Gastrocnemius medialis (tissue), 4 donors: ENCODE results near the gene TGFBR1. TPM values are rescaled to one million over a fixed set of nuclear protein-coding genes. Genes with fewer than 3 reads are reported as not detected.

ENCODE experiments used
- ATAC-seq, 2 donors: fragments of 150-250 bp; one replicate each; pipeline ENCODE4 v1.9.1; 2016
- DNase-seq, 2 donors: peaks; one replicate each; pipeline ENCODE4 v3.0.0-alpha.2; 2019
- H3K27ac ChIP-seq, 4 donors: fragments of 200-600 bp; sonication (generic); 1 replicate in 1 of 4; 2 replicates in 3 of 4; pipeline ENCODE4 v1.5.1; 2016 to 2018; ENCODE audit warnings: mild to moderate bottlenecking in 2 of 4, moderate library complexity in 1 of 4
- H3K27me3 ChIP-seq, 3 donors: fragments of 200-600 bp; sonication (generic) in 2 of 3; 1 replicate in 1 of 3; 2 replicates in 2 of 3; pipeline versions ENCODE4 v1.5.1 to v1.6.0; 2016 to 2019; ENCODE audit warnings: mild to moderate bottlenecking in 1 of 3, moderate library complexity in 1 of 3
- H3K36me3 ChIP-seq, 2 donors: fragments of 200-600 bp; sonication (generic) in 1 of 2; one replicate each; pipeline ENCODE4 v1.5.1; 2017 to 2018
- H3K4me1 ChIP-seq, 2 donors: fragments of 200-600 bp; sonication (generic) in 1 of 2; one replicate each; pipeline ENCODE4 v1.5.1; 2016 to 2017; ENCODE audit warnings: mild to moderate bottlenecking in 2 of 2
- H3K4me3 ChIP-seq, 4 donors: fragments of 200-600 bp; sonication (generic) in 3 of 4; 1 replicate in 1 of 4; 2 replicates in 3 of 4; pipeline ENCODE4 v1.5.1; 2016 to 2019; ENCODE audit warnings: mild to moderate bottlenecking in 2 of 4
- H3K9me3 ChIP-seq, 3 donors: fragments of 200-600 bp; sonication (generic) in 2 of 3; 1 replicate in 1 of 3; 2 replicates in 2 of 3; pipeline ENCODE4 v1.5.1; 2016 to 2019
- CTCF ChIP-seq, 5 experiments: fragments of 450-650 bp in 3 of 5; fragments of 200-600 bp in 2 of 5; sonication (generic) in 2 of 5; IDR thresholded peaks in 4 of 5; conservative IDR thresholded peaks in 1 of 5; 1 replicate in 4 of 5; 2 replicates in 1 of 5; pipeline ENCODE4 v1.5.1; 2016 to 2019; ENCODE audit warnings: antibody characterized with exemption in 5 of 5, mild to moderate bottlenecking in 3 of 5, moderate library complexity in 3 of 5
- POLR2A ChIP-seq, 2 donors: fragments of 450-650 bp; IDR thresholded peaks; one replicate each; pipeline ENCODE4 v1.6.1; 2017; ENCODE audit warnings: antibody characterized with exemption in 2 of 2, mild to moderate bottlenecking in 2 of 2, moderate library complexity in 2 of 2
- in situ Hi-C, 4 donors: fragments of 200-750 bp; cut with MboI; loops; one replicate each; pipeline versions ENCODE4 v1.15.0 to v1.8.0; 2017; ENCODE audit warnings: low sequenced_read_pairs in 4 of 4
- intact Hi-C: fragments of 100-400 bp; cut with DNase I; formaldehyde crosslinking; loops from one replicate; pipeline ENCODE4 v1.15.1; 2023; ENCODE audit warnings: low total_unique reads
- total RNA-seq, 4 donors: library from RNA; depleted of rRNA; stranded (reverse); fragments of >200 nt; gene quantifications; one replicate each; pipeline versions ENCODE4 v1.1.0 to v1.2.3, GENCODE V29; 2016

The TGFBR1 gene
- total RNA-seq, 4 donors from 2014 or later = 13.5 to 19.0 (median 14.3) TPM

GRCh38 chr9:99107421-99107820 lies 2.5 kb downstream of the TGFBR1 start:
- H3K36me3 ChIP-seq = no peaks in the 10 kb centered on the region
- H3K27ac ChIP-seq = peak overlapping the region; percentile 24 to 80 (median 24)
- intact Hi-C loops (loop anchor here (5.0 to 10.0 kb wide), 4 partner anchors 115 to 707 kb away; partner anchors contain the start of genes ALG2, ANKS6 and SEC61B), in situ Hi-C loops (no loop called here)
- peaks cover 44 to 66% of the 10 kb centered on the region in 2 donors for H3K4me1 ChIP-seq
- no peak overlapping the region for H3K4me3 ChIP-seq
- no peaks in the 10 kb centered on the region for H3K9me3 ChIP-seq
- DNase-seq (no peak), ATAC-seq (no peak)
- TF ChIP-seq POLR2A (IDR thresholded peaks at IDR 0.05) (no peak), CTCF (IDR thresholded peaks at IDR 0.05 in 4 of 5, conservative IDR thresholded peaks at IDR 0.05 in 1 of 5) (no peak)
- no peaks in the 10 kb centered on the region for H3K27me3 ChIP-seq

GRCh38 chr9:99108131-99108530 lies 3.2 kb downstream of the TGFBR1 start:
- Histone ChIP-seq H3K36me3 (no peaks in the 10 kb centered on the region), H3K4me3 (no peak overlapping the region), H3K27ac (peak overlapping the region in 1 of 4 donors; percentile 24), H3K4me1 (peaks cover 52 to 74% of the 10 kb centered on the region in 2 donors), H3K27me3 (no peaks in the 10 kb centered on the region), H3K9me3 (no peaks in the 10 kb centered on the region)
- in situ Hi-C loops = no loop called here
- DNase-seq (no peak), ATAC-seq (no peak)
- intact Hi-C loops = loop anchor here (5.0 to 10.0 kb wide), 4 partner anchors 114 to 707 kb away; partner anchors contain the start of genes ALG2, ANKS6 and SEC61B
- no peak for TF ChIP-seq POLR2A (IDR thresholded peaks at IDR 0.05)
- TF ChIP-seq CTCF (IDR thresholded peaks at IDR 0.05 in 4 of 5, conservative IDR thresholded peaks at IDR 0.05 in 1 of 5) = no peak

GRCh38 chr9:99109522-99109921 lies 4.6 kb downstream of the TGFBR1 start:
- Histone ChIP-seq H3K4me3 (no peak overlapping the region), H3K36me3 (no peaks in the 10 kb centered on the region), H3K4me1 (peaks cover 57 to 78% of the 10 kb centered on the region in 2 donors), H3K27ac (peak overlapping the region in 3 of 4 donors; percentile 20 to 45 (median 31)), H3K9me3 (no peaks in the 10 kb centered on the region), H3K27me3 (no peaks in the 10 kb centered on the region)
- in situ Hi-C loops (no loop called here), intact Hi-C loops (loop anchor here (5.0 to 10.0 kb wide), 4 partner anchors 113 to 705 kb away; partner anchors contain the start of genes ALG2, ANKS6 and SEC61B)
- DNase-seq (no peak), ATAC-seq (no peak)
- TF ChIP-seq POLR2A (IDR thresholded peaks at IDR 0.05) (no peak), CTCF (IDR thresholded peaks at IDR 0.05 in 4 of 5, conservative IDR thresholded peaks at IDR 0.05 in 1 of 5) (no peak)

- peak overlapping the region in 3 of 4 donors; percentile 0 to 65 (median 55) for H3K27ac ChIP-seq
- no peak for ATAC-seq
- no peaks in the 10 kb centered on the region for H3K9me3 ChIP-seq
- H3K36me3 ChIP-seq = no peaks in the 10 kb centered on the region
- TF ChIP-seq POLR2A (IDR thresholded peaks at IDR 0.05) = no peak
- in situ Hi-C loops (no loop called here), intact Hi-C loops (no loop called here)
- no peak overlapping the region for H3K4me3 ChIP-seq
- no peaks in the 10 kb centered on the region for H3K27me3 ChIP-seq
- no peak for DNase-seq
- H3K4me1 ChIP-seq = peaks cover 70 to 79% of the 10 kb centered on the region in 2 donors
Observed at GRCh38 chr9:99112750-99113413, 8.0 kb downstream of the TGFBR1 start.

GRCh38 chr9:99113414-99114048 lies 8.6 kb downstream of the TGFBR1 start:
- Histone ChIP-seq H3K4me1 (peaks cover 65 to 72% of the 10 kb centered on the region in 2 donors), H3K27ac (peak overlapping the region; percentile 45 to 65 (median 59)), H3K4me3 (no peak overlapping the region), H3K36me3 (no peaks in the 10 kb centered on the region), H3K9me3 (no peaks in the 10 kb centered on the region), H3K27me3 (no peaks in the 10 kb centered on the region)
- in situ Hi-C loops (no loop called here), intact Hi-C loops (no loop called here)
- ATAC-seq = no peak
- no peak for DNase-seq
- TF ChIP-seq CTCF (IDR thresholded peaks at IDR 0.05 in 4 of 5, conservative IDR thresholded peaks at IDR 0.05 in 1 of 5) = no peak
- no peak for TF ChIP-seq POLR2A (IDR thresholded peaks at IDR 0.05)
